Fibroblast of lung (primary cell): ENCODE data around the gene CKAP2.
"Not testable (repeated sequence)": the region's sequence is repeated elsewhere in the genome, so short reads cannot be mapped to it uniquely, and the experiment has no call there.

Experiments used
- EZH2 ChIP-seq: IDR thresholded peaks from 2 replicates; pipeline ENCODE4 v1.5.1; 2012; ENCODE audit warnings: low read length, control low read depth, mild to moderate bottlenecking; ENCODE audit errors: missing control alignments
- TF ChIP-seq, protein P1 (sequence below), 2 donors: IDR thresholded peaks in 1 of 2; conservative IDR thresholded peaks in 1 of 2; 1 replicate in 1 of 2; 2 replicates in 1 of 2; pipeline ENCODE4 v1.5.1; 2011 to 2012; ENCODE audit warnings: low read length in 2 of 2, control low read depth in 1 of 2, inconsistent platforms in 1 of 2, low read depth in 1 of 2, mild to moderate bottlenecking in 1 of 2

DNA sequence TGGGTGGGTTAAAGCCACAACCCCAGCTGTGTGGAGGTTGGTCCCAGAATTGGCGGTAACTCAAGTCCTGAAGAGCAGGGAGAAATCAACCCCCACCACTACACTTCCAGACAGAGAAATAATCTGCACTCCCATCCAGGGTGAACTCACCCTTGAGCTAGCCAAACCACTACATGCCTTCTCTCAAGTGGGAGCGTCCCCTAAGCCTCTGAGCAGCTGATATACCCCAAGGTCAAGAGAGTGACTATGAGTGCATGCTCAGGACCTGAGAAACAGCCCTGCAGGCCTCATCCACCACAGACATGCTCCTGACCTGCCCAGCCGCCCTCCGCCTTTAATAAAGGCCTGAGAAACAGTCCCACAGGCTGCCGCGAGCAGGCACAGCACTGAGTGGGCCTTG, 54.3 kb downstream of the CKAP2 start:
- TF ChIP-seq, protein P1, sequence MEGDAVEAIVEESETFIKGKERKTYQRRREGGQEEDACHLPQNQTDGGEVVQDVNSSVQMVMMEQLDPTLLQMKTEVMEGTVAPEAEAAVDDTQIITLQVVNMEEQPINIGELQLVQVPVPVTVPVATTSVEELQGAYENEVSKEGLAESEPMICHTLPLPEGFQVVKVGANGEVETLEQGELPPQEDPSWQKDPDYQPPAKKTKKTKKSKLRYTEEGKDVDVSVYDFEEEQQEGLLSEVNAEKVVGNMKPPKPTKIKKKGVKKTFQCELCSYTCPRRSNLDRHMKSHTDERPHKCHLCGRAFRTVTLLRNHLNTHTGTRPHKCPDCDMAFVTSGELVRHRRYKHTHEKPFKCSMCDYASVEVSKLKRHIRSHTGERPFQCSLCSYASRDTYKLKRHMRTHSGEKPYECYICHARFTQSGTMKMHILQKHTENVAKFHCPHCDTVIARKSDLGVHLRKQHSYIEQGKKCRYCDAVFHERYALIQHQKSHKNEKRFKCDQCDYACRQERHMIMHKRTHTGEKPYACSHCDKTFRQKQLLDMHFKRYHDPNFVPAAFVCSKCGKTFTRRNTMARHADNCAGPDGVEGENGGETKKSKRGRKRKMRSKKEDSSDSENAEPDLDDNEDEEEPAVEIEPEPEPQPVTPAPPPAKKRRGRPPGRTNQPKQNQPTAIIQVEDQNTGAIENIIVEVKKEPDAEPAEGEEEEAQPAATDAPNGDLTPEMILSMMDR (conservative IDR thresholded peaks at IDR 0.05 in 1 of 2, IDR thresholded peaks at IDR 0.05 in 1 of 2; ENCODE audit: low read depth in 1 of 2, low read length in 2 of 2), result not testable (repeated sequence)
- TF ChIP-seq EZH2, result not testable (repeated sequence)
